ENCODE results near the gene TCEAL3. TPM values are rescaled to one million over a fixed set of nuclear protein-coding genes. Genes with fewer than 3 reads are reported as not detected.
A peak's percentile ranks its signal among the peaks of the same experiment; 100 is the strongest.

Gene TCEAL3
- total and polyA plus RNA-seq, 2 of the 8 experiments (the other 6 are each of a cell fraction or from before 2014, with no cell fraction given) = 4.4 to 12.0 TPM

GRCh38 chrX:103586314-103586646 lies 21.5 kb upstream of the TCEAL3 start:
- Histone ChIP-seq H3K23me2 (ENCODE audit: low read depth, low read length) (no peaks in the 10 kb centered on the region), H2BK120ac (replicated peaks; ENCODE audit: low read depth, low read length) (no peak overlapping the region), H2AK5ac (ENCODE audit: low read depth, low read length) (no peak overlapping the region), H4K5ac (ENCODE audit: insufficient read length, low read depth, low read length) (no peak overlapping the region), H3K4me2 (ENCODE audit: insufficient read depth in 1 of 2, low read depth in 2 of 2, low read length in 2 of 2) (peak overlapping the region; percentile 68 to 81), H2BK12ac (ENCODE audit: low read depth, low read length) (no peak overlapping the region), H3K27ac (ENCODE audit: low read depth, low read length) (no peak overlapping the region), H3K4me3 (ENCODE audit: extremely low read depth in 1 of 4, insufficient read depth in 2 of 4, low read depth in 3 of 4, low read length in 4 of 4) (peak overlapping the region; percentile 40 to 88 (median 75); a peak in 7 of 8 replicates), H3K79me2 (ENCODE audit: control insufficient read depth in 1 of 2, insufficient read depth in 2 of 2, low read length in 2 of 2) (no peaks in the 10 kb centered on the region; a peak in 1 of 4 replicates), H2BK5ac (ENCODE audit: low read depth, low read length) (no peak overlapping the region), H2BK15ac (ENCODE audit: low read length) (no peak overlapping the region), H3K9ac (replicated peaks in 1 of 4; ENCODE audit: extremely low read depth in 1 of 4, low read depth in 3 of 4, low read length in 3 of 4) (peak overlapping the region in 3 of 4 experiments; percentile 60 to 95 (median 89); a peak in 5 of 7 replicates), H2BK20ac (ENCODE audit: low read length) (no peak overlapping the region), H3K79me1 (ENCODE audit: low read depth, low read length) (no peaks in the 10 kb centered on the region), H3K18ac (ENCODE audit: extremely low read depth, low read length) (no peak overlapping the region), H4K20me1 (replicated peaks in 1 of 2; ENCODE audit: control insufficient read depth in 1 of 2, insufficient read depth in 2 of 2, low read length in 2 of 2) (no peaks in the 10 kb centered on the region), H3K9me3 (ENCODE audit: insufficient read depth in 2 of 2, low read depth in 1 of 2, low read length in 1 of 2) (no peaks in the 10 kb centered on the region), H3K27me3 (replicated peaks in 1 of 4; ENCODE audit: control insufficient read depth in 3 of 4, extremely low read depth in 1 of 4, insufficient read depth in 3 of 4, low read length in 3 of 4) (no peaks in the 10 kb centered on the region), H3K14ac (ENCODE audit: insufficient read length) (no peak overlapping the region), H4K8ac (ENCODE audit: extremely low read depth, insufficient read depth, low read length) (peak overlapping the region; percentile 92), H3K4me1 (replicated peaks in 1 of 4; ENCODE audit: control insufficient read depth in 3 of 4, insufficient read depth in 4 of 4, low read length in 3 of 4) (peaks cover 0 to 3% (median under 1%) of the 10 kb centered on the region in 4 experiments; a peak in 3 of 7 replicates), H3K36me3 (ENCODE audit: control insufficient read depth in 2 of 4, insufficient read depth in 4 of 4, low read length in 3 of 4) (peaks cover 0 to 10% (median 0%) of the 10 kb centered on the region in 4 experiments; a peak in 2 of 8 replicates), H2AFZ (ENCODE audit: low read length) (no peak overlapping the region), H3K56ac (replicated peaks; ENCODE audit: insufficient read length, low read depth, low read length) (no peak overlapping the region), H3K4ac (replicated peaks; ENCODE audit: insufficient read length, low read depth, low read length) (no peak overlapping the region), H3K23ac (ENCODE audit: insufficient read length) (no peak overlapping the region), H4K91ac (replicated peaks; ENCODE audit: insufficient read length, low read length) (no peak overlapping the region)
- ChIA-PET CTCF (ENCODE audit: partially characterized antibody) (no interaction called here), POLR2A (ENCODE audit: partially characterized antibody) (interaction anchor here (1.2 to 1.5 kb wide), 2 partner anchors 11 to 25 kb away, joined by 3 to 4 read pairs; no protein-coding TSS in a partner anchor)
- FAIRE-seq = no peak
- TF ChIP-seq SIN3A (conservative IDR thresholded peaks at IDR 0.05 in 1 of 2, IDR thresholded peaks at IDR 0.05 in 1 of 2; ENCODE audit: low read depth in 1 of 2, low read length in 2 of 2) (no peak), POLR2A (IDR thresholded peaks at IDR 0.05; ENCODE audit: control extremely low read depth in 1 of 2, low read depth in 2 of 2, low read length in 2 of 2) (peak in 1 of 2 experiments; percentile 47; a peak in 1 of 3 replicates)
- WGBS, 2 experiments (ENCODE audit: extremely low coverage in 1 of 2, insufficient coverage in 1 of 2, insufficient read length in 1 of 2, insufficient replicate concordance in 2 of 2, low coverage in 1 of 2, low lambda C conversion rate in 2 of 2, missing lambda C conversion rate in 1 of 2) = 44% methylated on average over 3 of the region's 5 CpGs; no CpG with 5 or more reads in 1 of the 2 experiments
- DNase-seq (ENCODE audit: low read depth in 1 of 2, low spot score in 2 of 2) = no peak
